Stimulated activated memory B cell treated with anti-CD40 and anti-IgM and Interleukin-4, amounts not matched to agents 10 μg/mL and 1 μg/mL and 100 μg/mL, for 72 hours (primary cell): ENCODE measurements around the gene POLRMT.
"Not testable (repeated sequence)": the region's sequence is repeated elsewhere in the genome, so short reads cannot be mapped to it uniquely, and the experiment has no call there.

ENCODE experiments used
- ATAC-seq: fragments of 150-1000 bp; cut with Tn5 transposase; 2 replicates; pipeline ENCODE4 v1.10.0; 2021
- H3K27ac Mint-ChIP-seq: one replicate; pipeline ENCODE4 v1.8.0; 2022; ENCODE audit warnings: mild to moderate bottlenecking, mixed read lengths
- H3K27me3 Mint-ChIP-seq: one replicate; pipeline ENCODE4 v1.8.0; 2022; ENCODE audit warnings: mixed read lengths
- H3K36me3 Mint-ChIP-seq: one replicate; pipeline ENCODE4 v1.8.0; 2022; ENCODE audit warnings: mixed read lengths
- H3K4me1 Mint-ChIP-seq: one replicate; pipeline ENCODE4 v1.8.0; 2022; ENCODE audit warnings: mixed read lengths
- H3K4me3 Mint-ChIP-seq: one replicate; pipeline ENCODE4 v1.8.0; 2022; ENCODE audit warnings: mild to moderate bottlenecking, moderate library complexity, mixed read lengths
- H3K9me3 Mint-ChIP-seq: one replicate; pipeline ENCODE4 v1.8.0; 2022; ENCODE audit warnings: mixed read lengths

POLRMT gene

GRCh38 chr19:589693-590395 is 43.5 kb downstream of the POLRMT start, which contains the start of gene HCN2:
Gene HCN2, plus strand, starts transcription at chr19:589881. Its CDS starts 65 bp downstream, at chr19:589946.
- no peak within 1 kb of the TSS for H3K27ac Mint-ChIP-seq
- peak within 1 kb of the TSS; percentile 7 for H3K4me3 Mint-ChIP-seq
- no peak for ATAC-seq
- no peaks in the 10 kb centered on the region for H3K9me3 Mint-ChIP-seq
- H3K4me1 Mint-ChIP-seq: peaks cover 14% of the 10 kb centered on the region
- H3K36me3 Mint-ChIP-seq: no peaks in the 10 kb centered on the region
- peaks cover 64% of the 10 kb centered on the region for H3K27me3 Mint-ChIP-seq

GRCh38 chr19:588741-589692 is 44.3 kb downstream of the POLRMT start:
- H3K4me3 Mint-ChIP-seq: peak overlapping the region; percentile 7
- no peaks in the 10 kb centered on the region for H3K9me3 Mint-ChIP-seq
- H3K27me3 Mint-ChIP-seq: peaks cover 62% of the 10 kb centered on the region
- no peak overlapping the region for H3K27ac Mint-ChIP-seq
- peaks cover 1% of the 10 kb centered on the region for H3K36me3 Mint-ChIP-seq
- H3K4me1 Mint-ChIP-seq: peaks cover 16% of the 10 kb centered on the region
- peak; percentile 2 for ATAC-seq

- Mint-ChIP-seq H3K4me3 (peak overlapping the region; percentile 58), H3K27ac (no peak overlapping the region), H3K36me3 (peaks cover 9% of the 10 kb centered on the region), H3K27me3 (peaks cover 59% of the 10 kb centered on the region), H3K9me3 (no peaks in the 10 kb centered on the region), H3K4me1 (peaks cover 20% of the 10 kb centered on the region)
- ATAC-seq: peak; percentile 43
These were observed 45.1 kb downstream of the POLRMT start for GRCh38 chr19:588093-588740.

- peaks cover 34% of the 10 kb centered on the region for H3K27me3 Mint-ChIP-seq
- H3K27ac Mint-ChIP-seq: no peak overlapping the region
- H3K4me3 Mint-ChIP-seq: no peak overlapping the region
- no peak for ATAC-seq
- peaks cover 18% of the 10 kb centered on the region for H3K36me3 Mint-ChIP-seq
- H3K4me1 Mint-ChIP-seq: peaks cover 20% of the 10 kb centered on the region
- H3K9me3 Mint-ChIP-seq: no peaks in the 10 kb centered on the region
These were observed 47.7 kb downstream of the POLRMT start for GRCh38 chr19:585551-586110.

- H3K4me3 Mint-ChIP-seq, ATAC-seq, H3K27ac Mint-ChIP-seq, H3K9me3 Mint-ChIP-seq: not testable (repeated sequence)
- H3K36me3 Mint-ChIP-seq: peaks cover 22% of the 10 kb centered on the region
- H3K27me3 Mint-ChIP-seq: peaks cover 34% of the 10 kb centered on the region
- H3K4me1 Mint-ChIP-seq: peaks cover 20% of the 10 kb centered on the region
These were observed 48.2 kb downstream of the POLRMT start for GRCh38 chr19:585146-585545.

GRCh38 chr19:584240-585001 is 48.9 kb downstream of the POLRMT start:
- H3K4me1 Mint-ChIP-seq: peaks cover 20% of the 10 kb centered on the region
- peaks cover 34% of the 10 kb centered on the region for H3K27me3 Mint-ChIP-seq
- H3K4me3 Mint-ChIP-seq: no peak overlapping the region
- ATAC-seq: peak; percentile 75
- H3K27ac Mint-ChIP-seq: peak overlapping the region; percentile 40
- H3K36me3 Mint-ChIP-seq: peaks cover 24% of the 10 kb centered on the region
- H3K9me3 Mint-ChIP-seq: no peaks in the 10 kb centered on the region

- H3K9me3 Mint-ChIP-seq: no peaks in the 10 kb centered on the region
- H3K4me1 Mint-ChIP-seq: peaks cover 17% of the 10 kb centered on the region
- peak overlapping the region; percentile 40 for H3K27ac Mint-ChIP-seq
These were observed 49.4 kb downstream of the POLRMT start for GRCh38 chr19:583968-584239.

GRCh38 chr19:583198-583967 is 50.0 kb downstream of the POLRMT start:
- H3K4me1 Mint-ChIP-seq: peaks cover 14% of the 10 kb centered on the region
- ATAC-seq: no peak
- H3K36me3 Mint-ChIP-seq: peaks cover 26% of the 10 kb centered on the region
- H3K9me3 Mint-ChIP-seq: no peaks in the 10 kb centered on the region
- peaks cover 26% of the 10 kb centered on the region for H3K27me3 Mint-ChIP-seq
- H3K27ac Mint-ChIP-seq: peak overlapping the region; percentile 40
- H3K4me3 Mint-ChIP-seq: no peak overlapping the region

More at GRCh38 chr19:583968-584239, 49.4 kb downstream of the POLRMT start:
- no peak for ATAC-seq
- H3K4me3 Mint-ChIP-seq: no peak overlapping the region
- peaks cover 31% of the 10 kb centered on the region for H3K27me3 Mint-ChIP-seq
- peaks cover 24% of the 10 kb centered on the region for H3K36me3 Mint-ChIP-seq

GRCh38 chr19:582497-583197 is 50.7 kb downstream of the POLRMT start:
- no peaks in the 10 kb centered on the region for H3K9me3 Mint-ChIP-seq
- H3K4me3 Mint-ChIP-seq: no peak overlapping the region
- peaks cover 12% of the 10 kb centered on the region for H3K4me1 Mint-ChIP-seq
- no peak overlapping the region for H3K27ac Mint-ChIP-seq
- no peak for ATAC-seq
- H3K36me3 Mint-ChIP-seq: peaks cover 30% of the 10 kb centered on the region
- peaks cover 19% of the 10 kb centered on the region for H3K27me3 Mint-ChIP-seq

GRCh38 chr19:581399-582111 is 51.8 kb downstream of the POLRMT start:
- Mint-ChIP-seq H3K27ac (no peak overlapping the region), H3K9me3 (no peaks in the 10 kb centered on the region), H3K4me1 (peaks cover 18% of the 10 kb centered on the region), H3K36me3 (peaks cover 33% of the 10 kb centered on the region), H3K27me3 (peaks cover 19% of the 10 kb centered on the region), H3K4me3 (no peak overlapping the region)
- no peak for ATAC-seq

- Mint-ChIP-seq H3K27me3 (peaks cover 17% of the 10 kb centered on the region), H3K36me3 (peaks cover 37% of the 10 kb centered on the region), H3K27ac (no peak overlapping the region), H3K4me1 (peaks cover 28% of the 10 kb centered on the region), H3K9me3 (no peaks in the 10 kb centered on the region), H3K4me3 (no peak overlapping the region)
- ATAC-seq: no peak
These were observed 53.0 kb downstream of the POLRMT start for GRCh38 chr19:580274-580835.

- Mint-ChIP-seq H3K9me3 (no peaks in the 10 kb centered on the region), H3K27ac (no peak overlapping the region), H3K27me3 (peaks cover 12% of the 10 kb centered on the region), H3K36me3 (peaks cover 41% of the 10 kb centered on the region), H3K4me3 (no peak overlapping the region), H3K4me1 (peaks cover 34% of the 10 kb centered on the region)
- no peak for ATAC-seq
These were observed 53.5 kb downstream of the POLRMT start for GRCh38 chr19:579842-580155.
